Measurements from ENCODE around the gene TBCD.

Gene TBCD

DNA sequence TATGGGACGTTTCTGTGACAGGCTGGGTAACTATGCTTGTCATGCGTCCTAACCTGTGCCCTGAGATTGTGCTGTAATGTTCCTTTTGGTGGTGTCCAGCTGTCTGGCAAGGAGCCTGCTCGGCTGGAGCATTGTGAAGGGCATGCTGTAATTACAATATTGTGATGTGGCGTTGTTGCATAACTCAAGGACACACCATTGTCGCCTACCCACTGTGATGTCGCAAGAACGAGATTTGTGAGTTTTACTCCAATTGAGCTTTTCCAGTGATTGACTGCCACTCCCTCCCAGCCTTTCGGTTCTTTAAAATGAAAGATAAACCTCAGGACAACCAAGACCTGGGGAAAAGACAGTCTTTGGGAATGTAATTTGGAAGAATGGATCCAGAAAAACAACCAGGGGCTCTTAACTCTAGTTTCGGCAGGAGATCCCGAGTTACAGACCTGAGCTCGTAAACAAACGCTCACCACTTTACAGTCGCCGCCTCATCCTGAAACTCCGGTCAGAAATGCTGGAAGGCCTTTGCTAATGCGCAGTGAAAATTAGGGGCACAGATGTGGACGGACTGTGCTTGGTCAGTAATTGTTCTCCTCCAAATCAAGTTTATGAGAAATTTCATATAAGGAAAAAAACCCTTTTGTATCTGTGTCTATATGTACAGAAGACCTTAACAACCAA, 86.7 kb downstream of the TBCD start:
- H3K27ac ChIP-seq (ENCODE audit: low read depth, low read length), result no peak overlapping the region

DNA sequence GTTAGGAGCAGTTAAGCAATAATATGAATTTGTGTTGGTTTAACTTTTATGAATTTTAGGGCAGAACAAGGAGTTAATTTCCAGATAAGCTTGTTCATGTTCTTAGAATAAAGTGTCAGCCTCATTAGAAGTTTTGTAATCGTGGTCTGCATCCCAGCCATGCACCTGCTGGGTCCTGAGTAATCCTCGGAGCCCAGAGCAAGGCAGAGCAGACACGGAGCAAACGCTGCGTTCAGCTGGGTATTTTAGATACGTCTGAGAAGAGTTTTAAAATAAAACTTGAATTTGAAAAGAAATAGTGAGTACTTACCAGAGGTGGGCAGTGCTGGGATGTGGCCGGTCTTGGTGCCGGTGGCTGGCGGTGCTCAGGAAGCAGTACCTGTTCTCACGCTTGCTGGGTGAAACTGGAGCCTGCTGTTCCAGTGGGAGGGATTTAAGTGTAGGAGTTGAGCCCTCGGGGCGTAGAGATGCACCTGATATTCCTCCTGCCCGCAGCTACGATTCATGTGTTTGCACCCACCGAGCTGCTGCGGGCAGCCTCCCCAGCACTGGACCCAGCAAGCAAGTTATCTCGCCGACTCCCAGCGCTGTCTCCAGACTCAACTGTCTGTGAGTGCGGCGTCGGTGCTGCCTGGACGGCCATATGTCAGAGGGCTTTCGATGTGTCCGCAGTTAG, 87.9 kb downstream of the TBCD start, which contains the start of gene ZNF750:
Gene ZNF750, minus strand, starts transcription at position 406 of the 676 bp plus-strand sequence. CDS start 7,568 bp downstream, outside the sequence.
- Histone ChIP-seq H3K4me3 (ENCODE audit: low read depth, low read length) (no peak within 1 kb of the TSS), H3K36me3 (ENCODE audit: control insufficient read depth, insufficient read depth, low read length) (peaks cover 7% of the 10 kb centered on the region; the same call in 1 of the 2 replicates), H3K9me3 (ENCODE audit: control insufficient read depth, insufficient read depth, low read length) (no peaks in the 10 kb centered on the region), H3K4me1 (ENCODE audit: control insufficient read depth, insufficient read depth, low read length) (peaks cover 18% of the 10 kb centered on the region), H3K27ac (ENCODE audit: low read depth, low read length) (no peak within 1 kb of the TSS), H3K9ac (ENCODE audit: low read depth, low read length) (no peak within 1 kb of the TSS), H3K27me3 (ENCODE audit: control insufficient read depth, insufficient read depth, low read length) (no peaks in the 10 kb centered on the region)

More for the DNA sequence above, 86.7 kb downstream of the TBCD start:
- Histone ChIP-seq H3K4me3 (ENCODE audit: low read depth, low read length) (no peak overlapping the region), H3K36me3 (ENCODE audit: control insufficient read depth, insufficient read depth, low read length) (peaks cover 8% of the 10 kb centered on the region), H3K9me3 (ENCODE audit: control insufficient read depth, insufficient read depth, low read length) (no peaks in the 10 kb centered on the region), H3K27me3 (ENCODE audit: control insufficient read depth, insufficient read depth, low read length) (no peaks in the 10 kb centered on the region), H3K4me1 (ENCODE audit: control insufficient read depth, insufficient read depth, low read length) (peaks cover 18% of the 10 kb centered on the region), H3K9ac (ENCODE audit: low read depth, low read length) (no peak overlapping the region)

DNA sequence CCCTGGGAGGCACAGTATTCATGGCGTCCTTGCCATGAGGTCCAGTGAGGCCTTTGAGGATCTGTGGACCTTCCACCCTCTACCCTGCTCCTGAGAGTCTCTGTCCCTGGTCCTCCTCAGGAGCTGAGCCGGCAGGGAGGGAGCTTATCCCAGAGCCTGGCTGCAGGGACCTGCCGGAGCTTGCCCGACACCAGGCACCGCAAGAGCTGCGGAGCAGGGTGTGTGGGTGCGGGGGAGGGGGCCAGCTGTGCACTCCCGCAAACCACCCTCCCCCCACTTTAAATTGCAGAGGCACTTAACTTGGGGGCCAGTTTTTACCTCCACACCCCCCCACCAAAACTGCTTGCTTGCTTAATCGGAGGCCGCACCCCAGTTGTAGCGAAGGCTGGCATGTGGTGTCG, 88.6 kb downstream of the TBCD start:
- Histone ChIP-seq H3K4me1 (ENCODE audit: control insufficient read depth, insufficient read depth, low read length) (peaks cover 18% of the 10 kb centered on the region), H3K27me3 (ENCODE audit: control insufficient read depth, insufficient read depth, low read length) (no peaks in the 10 kb centered on the region), H3K9ac (ENCODE audit: low read depth, low read length) (no peak overlapping the region), H3K36me3 (ENCODE audit: control insufficient read depth, insufficient read depth, low read length) (peaks cover 7% of the 10 kb centered on the region; the same call in 1 of the 2 replicates), H3K27ac (ENCODE audit: low read depth, low read length) (no peak overlapping the region), H3K4me3 (ENCODE audit: low read depth, low read length) (no peak overlapping the region), H3K9me3 (ENCODE audit: control insufficient read depth, insufficient read depth, low read length) (no peaks in the 10 kb centered on the region)

DNA sequence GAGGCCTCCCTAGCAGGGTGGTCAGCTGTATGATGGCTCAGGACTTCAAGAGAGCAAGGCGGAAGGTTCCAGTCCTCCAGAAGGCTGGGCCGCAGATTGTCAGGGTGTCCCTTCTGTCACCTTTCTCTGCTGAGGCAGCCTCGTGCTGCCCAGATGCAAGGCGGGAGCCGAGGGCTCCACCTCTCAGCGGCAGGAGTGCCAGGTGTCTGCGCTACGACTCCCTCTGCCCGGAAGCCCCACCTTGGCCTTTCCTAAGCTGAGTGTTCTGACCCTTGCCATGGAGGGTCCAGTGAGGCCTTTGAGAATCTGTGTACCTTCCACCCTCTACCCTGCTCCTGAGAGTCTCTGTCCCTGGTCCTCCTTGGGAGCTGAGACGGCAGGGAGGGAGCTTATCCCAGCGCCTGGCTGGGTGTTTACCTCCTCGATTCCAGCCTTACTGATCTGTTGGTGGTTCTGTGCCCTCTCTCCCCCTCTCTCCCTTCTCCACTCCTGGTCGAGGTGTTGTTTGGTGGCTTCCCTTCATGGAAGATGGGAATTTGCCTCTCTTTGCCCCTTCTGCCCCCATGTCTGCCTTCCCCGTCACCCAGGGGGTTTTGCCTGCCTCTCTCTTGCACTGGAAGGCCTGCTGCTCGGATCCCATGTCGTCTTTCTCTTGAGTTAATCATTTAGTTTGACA, 90.2 kb downstream of the TBCD start:
- H3K9me3 ChIP-seq (ENCODE audit: control insufficient read depth, insufficient read depth, low read length), result no peaks in the 10 kb centered on the region
- H3K4me3 ChIP-seq (ENCODE audit: low read depth, low read length), result no peak overlapping the region
- no peak overlapping the region for H3K27ac ChIP-seq (ENCODE audit: low read depth, low read length)
- H3K36me3 ChIP-seq (ENCODE audit: control insufficient read depth, insufficient read depth, low read length), result 0 out of 2 replicates have a peak, but pooled peaks cover 12% of the 10 kb centered on the region
- H3K9ac ChIP-seq (ENCODE audit: low read depth, low read length), result no peak overlapping the region
- peaks cover 11% of the 10 kb centered on the region for H3K4me1 ChIP-seq (ENCODE audit: control insufficient read depth, insufficient read depth, low read length)
- no peaks in the 10 kb centered on the region for H3K27me3 ChIP-seq (ENCODE audit: control insufficient read depth, insufficient read depth, low read length)

DNA sequence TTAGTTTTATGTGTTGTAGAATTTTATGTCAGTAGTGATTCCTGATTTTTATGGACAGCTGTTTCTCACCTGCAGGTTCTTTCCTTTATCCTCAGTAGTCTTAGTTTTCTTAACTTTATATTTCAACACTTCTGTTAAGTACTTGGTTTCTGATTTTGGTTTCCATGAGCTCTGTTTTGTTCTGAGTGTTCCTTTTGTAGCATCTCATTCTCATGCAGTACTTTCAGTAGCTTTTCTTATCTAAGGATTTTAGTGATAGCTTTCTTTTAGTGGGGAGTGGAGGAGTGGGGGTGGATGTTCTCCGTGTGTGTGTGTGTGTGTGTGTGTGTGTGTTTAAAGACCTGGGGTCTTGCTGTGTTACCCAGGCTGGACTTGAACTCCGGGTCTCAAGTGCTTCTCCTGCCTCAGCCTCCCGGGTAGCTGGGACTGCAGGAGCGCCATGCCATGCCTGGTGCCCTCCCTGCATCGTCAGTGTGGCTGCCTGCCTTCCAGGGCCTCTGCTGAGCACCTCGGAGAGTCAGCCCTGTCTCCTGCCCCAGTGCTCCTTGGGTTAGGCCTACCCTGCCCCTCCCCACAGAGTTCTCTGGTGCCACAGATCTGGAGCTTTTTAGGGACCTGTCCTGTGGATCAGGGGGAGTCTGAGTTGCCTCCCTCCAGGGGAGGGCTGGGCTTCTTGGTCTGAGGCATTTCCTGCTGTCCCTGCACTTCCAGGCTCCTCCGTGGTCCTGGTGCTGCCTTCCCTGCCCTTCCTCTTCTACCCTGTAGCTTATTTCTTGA, 92.2 kb downstream of the TBCD start:
- no peak overlapping the region for H3K27ac ChIP-seq (ENCODE audit: low read depth, low read length)
- H3K36me3 ChIP-seq (ENCODE audit: control insufficient read depth, insufficient read depth, low read length), result 0 out of 2 replicates have a peak, but pooled peaks cover 8% of the 10 kb centered on the region
- no peak overlapping the region for H3K4me3 ChIP-seq (ENCODE audit: low read depth, low read length)
- no peak overlapping the region for H3K9ac ChIP-seq (ENCODE audit: low read depth, low read length)
- no peaks in the 10 kb centered on the region for H3K9me3 ChIP-seq (ENCODE audit: control insufficient read depth, insufficient read depth, low read length)
- peaks cover 11% of the 10 kb centered on the region for H3K4me1 ChIP-seq (ENCODE audit: control insufficient read depth, insufficient read depth, low read length)
- H3K27me3 ChIP-seq (ENCODE audit: control insufficient read depth, insufficient read depth, low read length), result no peaks in the 10 kb centered on the region

DNA sequence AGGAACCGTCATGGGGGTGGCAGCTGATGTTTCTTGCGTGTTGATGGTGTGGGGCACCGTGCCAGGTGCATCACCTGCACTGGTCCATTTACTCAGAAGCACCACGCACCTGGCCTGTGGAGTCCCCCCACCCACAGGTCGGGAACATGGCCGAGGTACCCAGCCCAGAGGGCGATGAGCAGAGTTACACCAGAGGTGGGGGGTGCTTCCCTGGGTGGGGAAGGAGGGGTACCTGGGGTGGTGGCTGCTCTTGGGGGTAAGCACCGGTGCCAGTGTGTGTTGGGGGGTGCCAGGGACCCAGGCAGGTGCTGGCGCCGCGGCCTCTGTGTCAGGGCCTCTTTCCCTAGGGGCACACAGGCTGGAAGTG, 92.9 kb downstream of the TBCD start:
- H3K9ac ChIP-seq (ENCODE audit: low read depth, low read length), result no peak overlapping the region
- no peaks in the 10 kb centered on the region for H3K9me3 ChIP-seq (ENCODE audit: control insufficient read depth, insufficient read depth, low read length)
- no peak overlapping the region for H3K27ac ChIP-seq (ENCODE audit: low read depth, low read length)
- H3K4me3 ChIP-seq (ENCODE audit: low read depth, low read length), result no peak overlapping the region
- H3K36me3 ChIP-seq (ENCODE audit: control insufficient read depth, insufficient read depth, low read length), result peaks cover 14% of the 10 kb centered on the region; the same call in 1 of the 2 replicates
- H3K4me1 ChIP-seq (ENCODE audit: control insufficient read depth, insufficient read depth, low read length), result peaks cover 7% of the 10 kb centered on the region
- H3K27me3 ChIP-seq (ENCODE audit: control insufficient read depth, insufficient read depth, low read length), result no peaks in the 10 kb centered on the region

DNA sequence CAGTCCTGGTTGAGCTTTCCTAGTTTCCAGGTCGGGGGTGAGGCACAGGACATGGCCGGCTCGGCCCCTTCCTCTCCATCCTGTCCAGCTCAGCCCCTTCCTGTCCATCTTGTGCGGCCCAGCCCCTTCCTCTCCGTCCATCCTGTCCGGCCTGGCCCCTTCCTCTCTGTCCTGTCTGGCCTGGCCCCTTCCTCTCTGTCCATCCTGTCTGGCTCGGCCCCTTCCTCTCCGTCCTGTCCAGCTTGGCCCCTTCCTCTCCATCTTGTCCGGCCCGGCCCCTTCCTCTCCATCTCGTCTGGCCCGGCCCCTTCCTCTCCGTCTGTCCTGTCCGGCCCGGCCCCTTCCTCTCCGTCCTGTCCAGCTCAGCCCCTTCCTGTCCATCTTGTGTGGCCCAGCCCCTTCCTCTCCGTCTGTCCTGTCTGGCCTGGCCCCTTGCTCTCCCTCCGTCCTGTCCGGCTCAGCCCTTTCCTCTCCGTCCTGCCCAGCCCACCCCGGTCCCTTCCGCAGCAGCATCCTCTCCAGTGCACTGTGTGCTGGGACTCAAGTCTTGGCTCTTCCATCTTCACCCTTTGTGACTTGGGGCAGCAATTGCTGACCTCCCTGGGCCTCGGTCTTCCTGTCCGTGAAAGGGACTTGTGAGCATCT, 93.4 kb downstream of the TBCD start:
- Histone ChIP-seq H3K27me3 (ENCODE audit: control insufficient read depth, insufficient read depth, low read length) (no peaks in the 10 kb centered on the region), H3K27ac (ENCODE audit: low read depth, low read length) (no peak overlapping the region), H3K9me3 (ENCODE audit: control insufficient read depth, insufficient read depth, low read length) (no peaks in the 10 kb centered on the region), H3K4me3 (ENCODE audit: low read depth, low read length) (no peak overlapping the region), H3K4me1 (ENCODE audit: control insufficient read depth, insufficient read depth, low read length) (peaks cover 2% of the 10 kb centered on the region), H3K36me3 (ENCODE audit: control insufficient read depth, insufficient read depth, low read length) (peaks cover 14% of the 10 kb centered on the region; the same call in 1 of the 2 replicates), H3K9ac (ENCODE audit: low read depth, low read length) (no peak overlapping the region)

DNA sequence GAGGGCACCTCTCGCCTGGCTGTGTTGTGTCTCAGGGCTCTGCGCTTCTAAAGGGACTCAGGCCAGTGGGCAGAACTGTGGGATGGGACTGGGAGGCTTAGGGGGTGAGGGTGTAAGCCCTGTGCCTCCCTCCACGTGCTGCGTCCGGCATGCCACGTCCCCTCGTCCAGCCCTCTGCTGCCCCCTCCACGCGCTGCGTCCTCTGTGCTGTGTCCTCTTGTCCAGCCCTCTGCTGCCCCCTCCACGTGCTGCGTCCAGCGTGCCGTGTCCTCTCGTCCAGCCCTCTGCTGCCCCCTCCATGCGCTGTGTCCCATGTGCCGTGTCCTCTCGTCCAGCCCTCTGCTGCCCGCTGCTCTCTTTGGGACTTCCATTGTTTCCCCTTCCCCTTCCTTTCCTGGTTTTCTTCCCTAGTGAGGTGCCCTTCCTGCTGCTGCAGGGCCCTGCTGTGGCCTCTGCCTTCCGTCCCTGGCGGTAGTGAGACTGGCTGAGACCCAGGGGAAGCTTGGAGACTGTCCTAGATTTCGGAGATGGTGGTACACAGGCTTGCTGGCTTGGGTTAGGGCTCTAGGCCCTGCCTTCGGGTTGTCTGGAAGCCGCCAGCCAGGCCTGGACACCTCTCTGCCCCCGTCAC, 94.3 kb downstream of the TBCD start:
- Histone ChIP-seq H3K4me1 (ENCODE audit: control insufficient read depth, insufficient read depth, low read length) (no peaks in the 10 kb centered on the region), H3K27ac (ENCODE audit: low read depth, low read length) (no peak overlapping the region), H3K27me3 (ENCODE audit: control insufficient read depth, insufficient read depth, low read length) (no peaks in the 10 kb centered on the region), H3K9me3 (ENCODE audit: control insufficient read depth, insufficient read depth, low read length) (no peaks in the 10 kb centered on the region), H3K9ac (ENCODE audit: low read depth, low read length) (no peak overlapping the region), H3K36me3 (ENCODE audit: control insufficient read depth, insufficient read depth, low read length) (peaks cover 14% of the 10 kb centered on the region; the same call in 1 of the 2 replicates), H3K4me3 (ENCODE audit: low read depth, low read length) (no peak overlapping the region)

DNA sequence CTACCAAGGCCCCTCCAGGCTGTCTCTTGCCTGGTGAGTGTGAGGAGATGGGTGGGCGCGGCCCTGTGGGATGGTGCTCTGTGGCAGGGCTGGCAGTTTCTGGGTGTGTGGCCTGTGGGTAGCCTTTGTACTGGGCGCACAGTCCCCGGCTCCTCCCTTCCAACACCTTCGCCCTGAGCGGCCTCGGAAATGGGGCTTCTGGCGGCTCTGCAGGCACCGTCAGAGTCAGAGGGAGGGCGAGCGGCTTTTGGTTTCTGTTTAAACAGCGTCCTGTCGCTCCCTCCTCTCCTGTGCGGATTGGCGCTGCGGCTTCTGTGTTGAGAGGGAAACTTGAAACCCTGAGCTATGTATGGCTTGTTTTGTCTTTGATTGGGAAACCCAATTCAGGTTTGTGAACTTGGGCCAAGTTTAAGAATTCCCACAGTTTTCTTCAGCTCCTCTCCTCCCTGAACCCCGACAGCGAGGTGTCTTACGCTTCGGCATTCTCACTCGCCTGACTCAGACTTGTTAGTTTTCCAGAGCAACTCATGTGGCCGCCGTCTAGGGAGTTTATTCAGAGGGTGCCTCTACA, 96.2 kb downstream of the TBCD start:
- H3K4me3 ChIP-seq (ENCODE audit: low read depth, low read length), result no peak overlapping the region
- no peaks in the 10 kb centered on the region for H3K4me1 ChIP-seq (ENCODE audit: control insufficient read depth, insufficient read depth, low read length)
- H3K27me3 ChIP-seq (ENCODE audit: control insufficient read depth, insufficient read depth, low read length), result no peaks in the 10 kb centered on the region
- peaks cover 17% of the 10 kb centered on the region; the same call in 1 of the 2 replicates for H3K36me3 ChIP-seq (ENCODE audit: control insufficient read depth, insufficient read depth, low read length)
- H3K27ac ChIP-seq (ENCODE audit: low read depth, low read length), result no peak overlapping the region
- no peak overlapping the region for H3K9ac ChIP-seq (ENCODE audit: low read depth, low read length)
- no peaks in the 10 kb centered on the region for H3K9me3 ChIP-seq (ENCODE audit: control insufficient read depth, insufficient read depth, low read length)
